HG02840 (cell line): ENCODE results near the gene NGDN.

Source experiments
- ATAC-seq: cut with Tn5 transposase; IDR thresholded peaks from one replicate; pipeline ENCODE4 v1.9.1; 2021; ENCODE audit warnings: mild to moderate bottlenecking, moderate library complexity, moderate number of reproducible peaks; ENCODE audit not compliant: unreplicated experiment, low FRiP score

Gene NGDN

GRCh38 chr14:23518709-23519108 lies 49.2 kb downstream of the NGDN start:
- no peak for ATAC-seq

- ATAC-seq = no peak
Observed at GRCh38 chr14:23520899-23521533, 51.5 kb downstream of the NGDN start.

- no peak for ATAC-seq
Observed at GRCh38 chr14:23521785-23522640, 52.5 kb downstream of the NGDN start.

- no peak for ATAC-seq
Observed at GRCh38 chr14:23522643-23523198, 53.2 kb downstream of the NGDN start.

GRCh38 chr14:23523229-23524016 lies 53.9 kb downstream of the NGDN start:
- no peak for ATAC-seq

- ATAC-seq = no peak
Observed at GRCh38 chr14:23524954-23525353, 55.5 kb downstream of the NGDN start.

GRCh38 chr14:23525611-23526010 lies 56.1 kb downstream of the NGDN start:
- ATAC-seq = no peak
